ENCODE measurements around the gene CDRT4.

Gene CDRT4

GRCh38 chr17:15454346-15454745 lies 13.1 kb downstream of the CDRT4 start:
- Histone ChIP-seq H3K79me2 (ENCODE audit: insufficient read depth, low read length) (no peaks in the 10 kb centered on the region), H3K27me3 (ENCODE audit: insufficient read depth, low read length, poor library complexity) (no peaks in the 10 kb centered on the region), H4K20me1 (ENCODE audit: insufficient read depth, low read length) (no peaks in the 10 kb centered on the region), H3K36me3 (ENCODE audit: insufficient read depth, low read length) (no peaks in the 10 kb centered on the region), H3K9me3 (ENCODE audit: insufficient read depth, low read length, severe bottlenecking) (no peaks in the 10 kb centered on the region), H3K9ac (ENCODE audit: low read depth, low read length) (no peak overlapping the region), H3K4me3 (ENCODE audit: low read depth in 1 of 2, low read length in 2 of 2) (no peak overlapping the region), H3K4me2 (ENCODE audit: insufficient read depth, low read length) (no peak overlapping the region), H2AFZ (ENCODE audit: low read depth, low read length) (no peak overlapping the region), H3K27ac (ENCODE audit: low read length) (no peak overlapping the region), H3K4me1 (ENCODE audit: insufficient read depth, low read length) (peaks cover 18% of the 10 kb centered on the region)
- DNase-seq (no peak), ATAC-seq (ENCODE audit: insufficient read depth, low read depth) (no peak)
- TF ChIP-seq CTCF (IDR thresholded peaks at IDR 0.05; ENCODE audit: borderline replicate concordance, extremely low read depth, low read length, poor library complexity, severe bottlenecking) (no peak), EZH2 (IDR thresholded peaks at IDR 0.05; ENCODE audit: borderline replicate concordance, low read depth, low read length, severe bottlenecking) (no peak)

GRCh38 chr17:15453782-15454181 lies 13.6 kb downstream of the CDRT4 start:
- DNase-seq (no peak), ATAC-seq (ENCODE audit: insufficient read depth, low read depth) (no peak)
- no peak for TF ChIP-seq EZH2 (IDR thresholded peaks at IDR 0.05; ENCODE audit: borderline replicate concordance, low read depth, low read length, severe bottlenecking)
- TF ChIP-seq CTCF (IDR thresholded peaks at IDR 0.05; ENCODE audit: borderline replicate concordance, extremely low read depth, low read length, poor library complexity, severe bottlenecking) = no peak
- no peaks in the 10 kb centered on the region for H3K79me2 ChIP-seq (ENCODE audit: insufficient read depth, low read length)
- no peaks in the 10 kb centered on the region for H3K36me3 ChIP-seq (ENCODE audit: insufficient read depth, low read length)
- H3K4me1 ChIP-seq (ENCODE audit: insufficient read depth, low read length) = peaks cover 18% of the 10 kb centered on the region
- H3K4me2 ChIP-seq (ENCODE audit: insufficient read depth, low read length) = no peak overlapping the region
- no peaks in the 10 kb centered on the region for H4K20me1 ChIP-seq (ENCODE audit: insufficient read depth, low read length)
- H3K9me3 ChIP-seq (ENCODE audit: insufficient read depth, low read length, severe bottlenecking) = no peaks in the 10 kb centered on the region
- H3K9ac ChIP-seq (ENCODE audit: low read depth, low read length) = no peak overlapping the region
- no peak overlapping the region for H2AFZ ChIP-seq (ENCODE audit: low read depth, low read length)
- H3K27ac ChIP-seq (ENCODE audit: low read length) = no peak overlapping the region
- no peak overlapping the region for H3K4me3 ChIP-seq (ENCODE audit: low read depth in 1 of 2, low read length in 2 of 2)
- no peaks in the 10 kb centered on the region for H3K27me3 ChIP-seq (ENCODE audit: insufficient read depth, low read length, poor library complexity)

GRCh38 chr17:15453246-15453645 lies 14.2 kb downstream of the CDRT4 start:
- Histone ChIP-seq H4K20me1 (ENCODE audit: insufficient read depth, low read length) (no peaks in the 10 kb centered on the region), H3K79me2 (ENCODE audit: insufficient read depth, low read length) (no peaks in the 10 kb centered on the region), H3K4me3 (ENCODE audit: low read depth in 1 of 2, low read length in 2 of 2) (no peak overlapping the region), H3K9ac (ENCODE audit: low read depth, low read length) (no peak overlapping the region), H3K9me3 (ENCODE audit: insufficient read depth, low read length, severe bottlenecking) (no peaks in the 10 kb centered on the region), H3K27me3 (ENCODE audit: insufficient read depth, low read length, poor library complexity) (no peaks in the 10 kb centered on the region), H3K27ac (ENCODE audit: low read length) (no peak overlapping the region), H3K4me1 (ENCODE audit: insufficient read depth, low read length) (peaks cover 18% of the 10 kb centered on the region), H3K36me3 (ENCODE audit: insufficient read depth, low read length) (no peaks in the 10 kb centered on the region), H3K4me2 (ENCODE audit: insufficient read depth, low read length) (no peak overlapping the region), H2AFZ (ENCODE audit: low read depth, low read length) (no peak overlapping the region)
- TF ChIP-seq CTCF (IDR thresholded peaks at IDR 0.05; ENCODE audit: borderline replicate concordance, extremely low read depth, low read length, poor library complexity, severe bottlenecking) (no peak), EZH2 (IDR thresholded peaks at IDR 0.05; ENCODE audit: borderline replicate concordance, low read depth, low read length, severe bottlenecking) (no peak)
- DNase-seq = no peak
- no peak for ATAC-seq (ENCODE audit: insufficient read depth, low read depth)

GRCh38 chr17:15452746-15453145 lies 14.7 kb downstream of the CDRT4 start:
- Histone ChIP-seq H2AFZ (ENCODE audit: low read depth, low read length) (no peak overlapping the region), H4K20me1 (ENCODE audit: insufficient read depth, low read length) (no peaks in the 10 kb centered on the region), H3K9ac (ENCODE audit: low read depth, low read length) (no peak overlapping the region), H3K36me3 (ENCODE audit: insufficient read depth, low read length) (no peaks in the 10 kb centered on the region), H3K79me2 (ENCODE audit: insufficient read depth, low read length) (no peaks in the 10 kb centered on the region), H3K9me3 (ENCODE audit: insufficient read depth, low read length, severe bottlenecking) (no peaks in the 10 kb centered on the region), H3K4me1 (ENCODE audit: insufficient read depth, low read length) (peaks cover 16% of the 10 kb centered on the region), H3K27me3 (ENCODE audit: insufficient read depth, low read length, poor library complexity) (no peaks in the 10 kb centered on the region), H3K4me3 (ENCODE audit: low read depth in 1 of 2, low read length in 2 of 2) (no peak overlapping the region), H3K4me2 (ENCODE audit: insufficient read depth, low read length) (no peak overlapping the region), H3K27ac (ENCODE audit: low read length) (no peak overlapping the region)
- ATAC-seq (ENCODE audit: insufficient read depth, low read depth) = no peak
- TF ChIP-seq EZH2 (IDR thresholded peaks at IDR 0.05; ENCODE audit: borderline replicate concordance, low read depth, low read length, severe bottlenecking) (no peak), CTCF (IDR thresholded peaks at IDR 0.05; ENCODE audit: borderline replicate concordance, extremely low read depth, low read length, poor library complexity, severe bottlenecking) (no peak)
- no peak for DNase-seq

Data from DND-41 (cell line).